ENCODE data around the gene FAM47E. TPM values are rescaled to one million over a fixed set of nuclear protein-coding genes. Genes with fewer than 3 reads are reported as not detected.

Gene FAM47E
- total and polyA plus RNA-seq, 2 of the 8 experiments (the other 6 are each of a cell fraction or from before 2014, with no cell fraction given): 1.3 to 1.4 TPM

GRCh38 chr4:76212851-76213414, 38.6 kb upstream of the FAM47E start:
- Histone ChIP-seq H2BK15ac (ENCODE audit: low read length) (no peak overlapping the region), H3K79me1 (ENCODE audit: low read depth, low read length) (peaks cover 2% of the 10 kb centered on the region; the same call in 1 of the 2 replicates), H2AK5ac (ENCODE audit: low read depth, low read length) (no peak overlapping the region), H2BK120ac (replicated peaks; ENCODE audit: low read depth, low read length) (no peak overlapping the region), H3K27ac (ENCODE audit: low read depth, low read length) (peak overlapping the region; percentile 54), H3K56ac (replicated peaks; ENCODE audit: insufficient read length, low read depth, low read length) (no peak overlapping the region), H3K23me2 (ENCODE audit: low read depth, low read length) (peaks cover 11% of the 10 kb centered on the region), H2BK5ac (ENCODE audit: low read depth, low read length) (peak overlapping the region; percentile 4; the same call in 1 of the 2 replicates), H2AFZ (ENCODE audit: low read length) (peak overlapping the region; percentile 87), H3K4me2 (ENCODE audit: insufficient read depth in 1 of 2, low read depth in 2 of 2, low read length in 2 of 2) (peak overlapping the region; percentile 80 to 96), H4K5ac (ENCODE audit: insufficient read length, low read depth, low read length) (peak overlapping the region; percentile 35), H3K9ac (replicated peaks in 1 of 4; ENCODE audit: extremely low read depth in 1 of 4, low read depth in 3 of 4, low read length in 3 of 4) (peak overlapping the region; percentile 63 to 84 (median 76)), H3K4ac (replicated peaks; ENCODE audit: insufficient read length, low read depth, low read length) (no peak overlapping the region), H4K20me1 (replicated peaks in 1 of 2; ENCODE audit: control insufficient read depth in 1 of 2, insufficient read depth in 2 of 2, low read length in 2 of 2) (peaks cover 0 to 4% of the 10 kb centered on the region in 2 experiments), H2BK20ac (ENCODE audit: low read length) (no peak overlapping the region), H3K36me3 (ENCODE audit: control insufficient read depth in 2 of 4, insufficient read depth in 4 of 4, low read length in 3 of 4) (no peaks in the 10 kb centered on the region), H3K23ac (ENCODE audit: insufficient read length) (no peak overlapping the region), H3K4me3 (ENCODE audit: extremely low read depth in 1 of 4, insufficient read depth in 2 of 4, low read depth in 3 of 4, low read length in 4 of 4) (peak overlapping the region; percentile 52 to 86 (median 68)), H4K8ac (ENCODE audit: extremely low read depth, insufficient read depth, low read length) (peak overlapping the region; percentile 54; the same call in 1 of the 2 replicates), H3K27me3 (replicated peaks in 1 of 4; ENCODE audit: control insufficient read depth in 3 of 4, extremely low read depth in 1 of 4, insufficient read depth in 3 of 4, low read length in 3 of 4) (peaks cover 0 to 2% (median 0%) of the 10 kb centered on the region in 4 experiments; a peak in 1 of 7 replicates), H3K18ac (ENCODE audit: extremely low read depth, low read length) (peak overlapping the region; percentile 75; the same call in 1 of the 2 replicates), H4K91ac (replicated peaks; ENCODE audit: insufficient read length, low read length) (no peak overlapping the region), H3K9me3 (ENCODE audit: insufficient read depth in 2 of 2, low read depth in 1 of 2, low read length in 1 of 2) (no peaks in the 10 kb centered on the region), H3K79me2 (ENCODE audit: control insufficient read depth in 1 of 2, insufficient read depth in 2 of 2, low read length in 2 of 2) (peaks cover 0 to 24% of the 10 kb centered on the region in 2 experiments; a peak in 2 of 4 replicates), H2BK12ac (ENCODE audit: low read depth, low read length) (no peak overlapping the region), H3K4me1 (replicated peaks in 1 of 4; ENCODE audit: control insufficient read depth in 3 of 4, insufficient read depth in 4 of 4, low read length in 3 of 4) (peaks cover 4 to 22% (median 9%) of the 10 kb centered on the region in 4 experiments), H3K14ac (ENCODE audit: insufficient read length) (no peak overlapping the region)
- ChIA-PET CTCF (ENCODE audit: partially characterized antibody) (interaction anchor here (0.6 to 1.4 kb wide), 4 partner anchors 13 to 165 kb away, joined by 3 to 6 read pairs (median 4); partner anchors contain the start of gene STBD1), POLR2A (ENCODE audit: partially characterized antibody) (interaction anchor here (0.6 to 1.9 kb wide), 8 partner anchors 14 to 166 kb away, joined by 3 to 5 read pairs (median 3); no protein-coding TSS in a partner anchor)
- DNase-seq (ENCODE audit: low read depth in 1 of 2, low spot score in 2 of 2) (no peak), FAIRE-seq (no peak)
- WGBS, 2 experiments (ENCODE audit: extremely low coverage in 1 of 2, insufficient coverage in 1 of 2, insufficient read length in 1 of 2, insufficient replicate concordance in 2 of 2, low coverage in 1 of 2, low lambda C conversion rate in 2 of 2, missing lambda C conversion rate in 1 of 2): 24% methylated on average over 14 of the region's 14 CpGs; no CpG with 5 or more reads in 1 of the 2 experiments
- TF ChIP-seq TCF12 (IDR thresholded peaks at IDR 0.05; ENCODE audit: low read depth, low read length): no peak
- no peak for TF ChIP-seq POLR2A (IDR thresholded peaks at IDR 0.05; ENCODE audit: control extremely low read depth in 1 of 2, low read depth in 2 of 2, low read length in 2 of 2)
- no peak for TF ChIP-seq BRCA1 (IDR thresholded peaks at IDR 0.05; ENCODE audit: low read depth, low read length)
- TF ChIP-seq TEAD4 (IDR thresholded peaks at IDR 0.05; ENCODE audit: low read depth, low read length): no peak
- TF ChIP-seq CTCF (IDR thresholded peaks at IDR 0.05; ENCODE audit: control extremely low read depth in 1 of 3, insufficient read depth in 1 of 3, low read depth in 1 of 3, low read length in 3 of 3): no peak
- TF ChIP-seq CHD1 (IDR thresholded peaks at IDR 0.05; ENCODE audit: low read depth, low read length): no peak
- TF ChIP-seq, protein P1, sequence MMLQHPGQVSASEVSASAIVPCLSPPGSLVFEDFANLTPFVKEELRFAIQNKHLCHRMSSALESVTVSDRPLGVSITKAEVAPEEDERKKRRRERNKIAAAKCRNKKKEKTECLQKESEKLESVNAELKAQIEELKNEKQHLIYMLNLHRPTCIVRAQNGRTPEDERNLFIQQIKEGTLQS (IDR thresholded peaks at IDR 0.05; ENCODE audit: insufficient read depth, low read depth, low read length): no peak
- no peak for TF ChIP-seq SP2 (IDR thresholded peaks at IDR 0.05; ENCODE audit: low read length)
- TF ChIP-seq CBX5 (IDR thresholded peaks at IDR 0.05; ENCODE audit: low read depth, low read length): no peak
- no peak for TF ChIP-seq HDAC6 (IDR thresholded peaks at IDR 0.05; ENCODE audit: low read depth, low read length)
- no peak for TF ChIP-seq CEBPB (IDR thresholded peaks at IDR 0.05; ENCODE audit: low read depth, low read length)

All from H1 (cell line).